OCI-LY3 (cell line): ENCODE measurements around the gene NOXA1.
A peak's percentile ranks its signal among the peaks of the same experiment; 100 is the strongest.

Source experiments
- H2AFZ ChIP-seq: fragments of 200-600, 300-600 bp; shearing (Covaris generic); 2 replicates; pipeline ENCODE4 v1.6.0; 2014; ENCODE audit warnings: antibody characterized with exemption, low read depth, low read length
- H3K27ac ChIP-seq: fragments of 200-600, 300-600 bp; sonication (generic); 2 replicates; pipeline ENCODE4 v1.5.1; 2014; ENCODE audit warnings: mild to moderate bottlenecking, low read length, moderate library complexity, mixed read lengths
- H3K27me3 ChIP-seq: fragments of 200-600, 300-600 bp; sonication (generic); 2 replicates; pipeline ENCODE4 v1.6.1; 2014; ENCODE audit warnings: low read depth, low read length, mixed read lengths
- H3K36me3 ChIP-seq: fragments of 200-600, 300-600 bp; sonication (generic); replicated peaks from 2 replicates; pipeline ENCODE3; 2014; ENCODE audit warnings: low read depth, low read length, mixed read lengths
- H3K4me1 ChIP-seq: fragments of 300-600, 200-600 bp; sonication (generic); 2 replicates; pipeline ENCODE4 v1.6.1; 2014; ENCODE audit warnings: low read length, mixed read lengths
- H3K4me2 ChIP-seq: fragments of 200-600, 300-600 bp; sonication (generic); 2 replicates; pipeline ENCODE4 v1.6.1; 2014; ENCODE audit warnings: low read length, mixed read lengths
- H3K4me3 ChIP-seq: fragments of 300-600, 200-600 bp; sonication (generic); 2 replicates; pipeline ENCODE4 v1.5.1; 2014; ENCODE audit warnings: antibody characterized with exemption, mild to moderate bottlenecking, low read length, moderate library complexity
- H3K79me2 ChIP-seq: fragments of 300-600, 200-600 bp; shearing (Covaris generic); 2 replicates; pipeline ENCODE4 v1.6.1; 2014; ENCODE audit warnings: mild to moderate bottlenecking, low read length, mixed read lengths
- H3K9ac ChIP-seq: fragments of 300-600, 200-600 bp; shearing (Covaris generic); 2 replicates; pipeline ENCODE4 v1.6.0; 2014; ENCODE audit warnings: mild to moderate bottlenecking, low read length, moderate library complexity
- H3K9me3 ChIP-seq: fragments of 200-600, 300-600 bp; shearing (Covaris generic); 2 replicates; pipeline ENCODE4 v1.6.1; 2014; ENCODE audit warnings: low read length, mixed read lengths; ENCODE audit not compliant: insufficient read depth
- H4K20me1 ChIP-seq: fragments of 200-600, 300-600 bp; sonication (generic); 2 replicates; pipeline ENCODE4 v1.6.1; 2016; ENCODE audit warnings: low read length, mixed read lengths; ENCODE audit not compliant: insufficient read depth
- EZH2phosphoT487 ChIP-seq: fragments of 200-600 bp; shearing (Covaris generic); IDR thresholded peaks from 2 replicates; pipeline ENCODE4 v1.6.1; 2018; ENCODE audit warnings: antibody characterized with exemption, mixed run types, low read depth
- TF ChIP-seq, protein P1 (sequence below): fragments of 200-600, 300-600 bp; sonication (generic); IDR thresholded peaks from 2 replicates; pipeline ENCODE4 v1.5.1; 2014; ENCODE audit warnings: antibody characterized with exemption, low read length, low read depth

The NOXA1 gene

DNA sequence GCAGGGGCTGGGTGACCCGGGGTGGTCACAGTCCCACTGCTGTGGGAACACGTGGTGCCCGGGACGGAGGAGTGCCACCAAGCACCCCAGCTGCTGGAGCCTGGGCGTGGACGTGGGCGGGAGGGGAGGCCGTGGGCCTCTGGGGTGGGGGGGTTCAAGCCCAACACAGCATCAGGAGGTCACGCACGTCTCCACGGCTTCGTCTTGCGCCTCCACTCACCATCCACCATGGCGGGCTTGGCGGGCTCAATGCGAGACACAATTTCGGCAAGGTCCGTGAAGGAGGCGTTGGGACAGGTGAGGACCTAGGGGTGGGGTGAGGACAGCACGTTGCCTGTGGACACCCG, 38.1 kb downstream of the NOXA1 start:
- peak overlapping the region; percentile 80 for H3K4me3 ChIP-seq

DNA sequence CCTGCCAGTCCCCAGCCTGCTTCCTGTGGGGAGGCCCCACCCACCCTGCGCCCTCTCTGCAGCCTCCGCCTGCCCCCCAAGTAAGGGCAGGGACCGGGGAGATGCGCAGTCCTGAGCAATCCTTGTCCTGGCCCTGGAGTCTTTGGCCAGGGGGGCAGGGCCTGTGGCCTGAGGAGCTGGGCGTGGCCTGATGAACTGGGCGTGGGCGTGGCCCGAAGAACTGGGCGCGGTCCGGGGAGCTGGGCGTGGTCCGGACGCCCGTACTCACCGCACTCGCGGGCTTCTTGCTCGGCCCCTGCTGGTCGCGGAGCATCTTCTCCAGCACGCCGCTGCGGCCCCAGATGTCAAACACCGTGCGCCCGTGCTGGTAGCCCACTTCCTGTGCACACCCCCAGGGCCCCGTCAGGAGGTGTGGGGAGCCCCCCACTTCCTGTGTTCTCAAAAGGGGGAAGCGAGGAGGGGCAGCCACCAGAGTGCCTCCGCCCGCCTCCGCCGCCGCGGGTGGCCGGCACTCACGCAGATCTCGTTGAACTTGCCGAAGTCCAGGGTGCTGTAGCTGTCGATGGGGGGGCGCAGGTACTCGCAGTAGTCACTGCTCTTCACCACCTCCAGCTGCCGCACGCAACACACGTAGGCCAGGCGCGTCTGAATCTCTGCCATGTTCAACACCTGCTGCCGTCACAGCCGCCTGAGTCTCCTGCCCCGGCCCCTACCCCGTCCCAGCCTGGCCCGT, 38.6 kb downstream of the NOXA1 start:
- TF ChIP-seq, protein P1, sequence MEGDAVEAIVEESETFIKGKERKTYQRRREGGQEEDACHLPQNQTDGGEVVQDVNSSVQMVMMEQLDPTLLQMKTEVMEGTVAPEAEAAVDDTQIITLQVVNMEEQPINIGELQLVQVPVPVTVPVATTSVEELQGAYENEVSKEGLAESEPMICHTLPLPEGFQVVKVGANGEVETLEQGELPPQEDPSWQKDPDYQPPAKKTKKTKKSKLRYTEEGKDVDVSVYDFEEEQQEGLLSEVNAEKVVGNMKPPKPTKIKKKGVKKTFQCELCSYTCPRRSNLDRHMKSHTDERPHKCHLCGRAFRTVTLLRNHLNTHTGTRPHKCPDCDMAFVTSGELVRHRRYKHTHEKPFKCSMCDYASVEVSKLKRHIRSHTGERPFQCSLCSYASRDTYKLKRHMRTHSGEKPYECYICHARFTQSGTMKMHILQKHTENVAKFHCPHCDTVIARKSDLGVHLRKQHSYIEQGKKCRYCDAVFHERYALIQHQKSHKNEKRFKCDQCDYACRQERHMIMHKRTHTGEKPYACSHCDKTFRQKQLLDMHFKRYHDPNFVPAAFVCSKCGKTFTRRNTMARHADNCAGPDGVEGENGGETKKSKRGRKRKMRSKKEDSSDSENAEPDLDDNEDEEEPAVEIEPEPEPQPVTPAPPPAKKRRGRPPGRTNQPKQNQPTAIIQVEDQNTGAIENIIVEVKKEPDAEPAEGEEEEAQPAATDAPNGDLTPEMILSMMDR = no peak
- no peak for TF ChIP-seq EZH2phosphoT487
- Histone ChIP-seq H3K4me3 (peak overlapping the region; percentile 80), H3K4me1 (peaks cover 27% of the 10 kb centered on the region), H3K36me3 (peaks cover 5% of the 10 kb centered on the region), H4K20me1 (no peaks in the 10 kb centered on the region), H3K79me2 (peaks cover 14% of the 10 kb centered on the region), H3K9ac (peak overlapping the region; percentile 61), H3K9me3 (no peaks in the 10 kb centered on the region), H3K27me3 (no peaks in the 10 kb centered on the region), H3K4me2 (peak overlapping the region; percentile 72), H3K27ac (peak overlapping the region; percentile 36), H2AFZ (peak overlapping the region; percentile 77; the same call in 1 of the 2 replicates)

More for the DNA sequence above, 38.1 kb downstream of the NOXA1 start:
- TF ChIP-seq, protein P1 = no peak
- TF ChIP-seq EZH2phosphoT487 = no peak
- no peaks in the 10 kb centered on the region for H3K9me3 ChIP-seq
- H3K4me1 ChIP-seq = peaks cover 27% of the 10 kb centered on the region
- peaks cover 6% of the 10 kb centered on the region for H3K36me3 ChIP-seq
- H3K9ac ChIP-seq = peak overlapping the region; percentile 28; the same call in 1 of the 2 replicates
- no peaks in the 10 kb centered on the region for H4K20me1 ChIP-seq
- H2AFZ ChIP-seq = no peak overlapping the region
- H3K27me3 ChIP-seq = no peaks in the 10 kb centered on the region
- no peak overlapping the region for H3K27ac ChIP-seq
- peak overlapping the region; percentile 72 for H3K4me2 ChIP-seq
- peaks cover 14% of the 10 kb centered on the region for H3K79me2 ChIP-seq

DNA sequence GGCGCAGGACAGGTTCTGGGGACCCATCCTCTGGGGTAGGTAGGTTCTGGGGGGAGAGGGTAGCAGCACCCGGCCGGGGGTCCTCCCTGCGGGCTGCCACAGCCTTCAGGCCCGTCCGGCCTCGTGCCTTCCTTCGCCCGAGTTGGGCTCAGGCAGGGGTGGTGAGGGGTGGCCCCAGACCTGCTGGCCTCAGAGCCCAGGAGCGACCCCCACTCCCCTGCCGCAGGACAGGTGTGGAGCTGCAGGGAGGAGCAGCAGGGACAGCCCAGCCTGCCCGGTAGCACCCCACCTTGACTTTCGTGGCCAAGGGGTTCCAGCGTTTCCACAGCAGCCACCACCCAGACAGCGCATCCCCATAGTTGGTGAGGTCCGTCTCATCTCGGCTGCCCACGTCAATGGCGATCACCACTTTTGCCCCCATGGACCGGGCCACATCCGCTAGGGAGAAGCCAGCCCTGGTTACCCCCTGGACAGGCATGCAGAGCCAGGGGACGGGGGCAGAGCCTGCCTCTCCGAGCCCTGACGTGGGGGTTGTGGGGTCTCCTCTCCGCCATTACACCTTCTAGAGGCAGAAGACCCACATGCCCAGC, 39.3 kb downstream of the NOXA1 start:
- no peak overlapping the region; the same call in 1 of the 2 replicates for H2AFZ ChIP-seq
- peak overlapping the region; percentile 36 for H3K27ac ChIP-seq
- no peaks in the 10 kb centered on the region for H4K20me1 ChIP-seq
- H3K36me3 ChIP-seq = no peaks in the 10 kb centered on the region
- H3K4me3 ChIP-seq = peak overlapping the region; percentile 80
- no peaks in the 10 kb centered on the region for H3K9me3 ChIP-seq
- peak overlapping the region; percentile 61 for H3K9ac ChIP-seq
- peaks cover 14% of the 10 kb centered on the region for H3K79me2 ChIP-seq
- peak overlapping the region; percentile 72 for H3K4me2 ChIP-seq
- peaks cover 27% of the 10 kb centered on the region for H3K4me1 ChIP-seq
- TF ChIP-seq EZH2phosphoT487 = no peak
- TF ChIP-seq, protein P1 = no peak
- no peaks in the 10 kb centered on the region for H3K27me3 ChIP-seq
